SU-DHL-6 (cell line): ENCODE data around the gene EVI5L.

Experiments used
- EZH2phosphoT487 ChIP-seq: fragments of 200-600 bp; sonication (generic), shearing (Covaris generic); conservative IDR thresholded peaks from 2 replicates; pipeline ENCODE4 v1.6.1; 2018; ENCODE audit warnings: mild to moderate bottlenecking, antibody characterized with exemption, low read length, moderate library complexity, mixed read lengths
- TF ChIP-seq, protein P1 (sequence below): fragments of 200-600 bp; sonication (generic); IDR thresholded peaks from one replicate; pipeline ENCODE4 v1.5.1; 2017; ENCODE audit warnings: antibody characterized with exemption, mild to moderate bottlenecking, low read length, moderate library complexity; ENCODE audit not compliant: insufficient read depth, poor library complexity, severe bottlenecking

DNA sequence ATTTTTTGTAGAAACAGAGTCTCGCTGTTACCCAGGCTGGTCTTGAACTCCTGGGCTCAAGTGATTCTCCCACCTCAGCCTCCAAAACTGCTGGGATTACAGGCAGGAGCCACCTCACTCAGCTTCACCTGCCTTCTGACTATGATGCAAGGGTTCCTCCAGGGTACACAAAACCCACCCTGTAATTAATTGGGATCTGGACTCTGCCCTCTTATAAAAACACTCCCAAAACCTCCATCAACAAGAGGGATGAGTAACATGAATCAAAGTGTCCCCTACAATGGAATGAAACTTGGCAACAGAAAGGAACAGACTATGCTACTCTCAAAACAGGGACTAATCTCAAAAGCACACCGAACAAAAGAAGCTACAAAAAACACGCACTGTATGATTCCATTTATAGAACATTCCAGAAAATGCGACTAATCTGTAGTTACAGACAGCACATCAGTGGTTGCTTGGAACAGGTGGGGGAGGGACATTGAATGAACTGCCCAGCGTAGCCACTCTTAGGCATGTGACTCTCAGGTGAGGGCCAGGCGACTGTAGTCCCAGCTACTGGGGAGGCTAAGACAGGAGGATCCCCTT, 47.3 kb downstream of the EVI5L start:
- TF ChIP-seq, protein P1, sequence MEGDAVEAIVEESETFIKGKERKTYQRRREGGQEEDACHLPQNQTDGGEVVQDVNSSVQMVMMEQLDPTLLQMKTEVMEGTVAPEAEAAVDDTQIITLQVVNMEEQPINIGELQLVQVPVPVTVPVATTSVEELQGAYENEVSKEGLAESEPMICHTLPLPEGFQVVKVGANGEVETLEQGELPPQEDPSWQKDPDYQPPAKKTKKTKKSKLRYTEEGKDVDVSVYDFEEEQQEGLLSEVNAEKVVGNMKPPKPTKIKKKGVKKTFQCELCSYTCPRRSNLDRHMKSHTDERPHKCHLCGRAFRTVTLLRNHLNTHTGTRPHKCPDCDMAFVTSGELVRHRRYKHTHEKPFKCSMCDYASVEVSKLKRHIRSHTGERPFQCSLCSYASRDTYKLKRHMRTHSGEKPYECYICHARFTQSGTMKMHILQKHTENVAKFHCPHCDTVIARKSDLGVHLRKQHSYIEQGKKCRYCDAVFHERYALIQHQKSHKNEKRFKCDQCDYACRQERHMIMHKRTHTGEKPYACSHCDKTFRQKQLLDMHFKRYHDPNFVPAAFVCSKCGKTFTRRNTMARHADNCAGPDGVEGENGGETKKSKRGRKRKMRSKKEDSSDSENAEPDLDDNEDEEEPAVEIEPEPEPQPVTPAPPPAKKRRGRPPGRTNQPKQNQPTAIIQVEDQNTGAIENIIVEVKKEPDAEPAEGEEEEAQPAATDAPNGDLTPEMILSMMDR = no peak
- no peak for TF ChIP-seq EZH2phosphoT487
